Naive thymus-derived CD4-positive, alpha-beta T cell (primary cell): ENCODE measurements around the gene NBEA. TPM values are rescaled to one million over a fixed set of nuclear protein-coding genes. Genes with fewer than 3 reads are reported as not detected.

Source experiments
- ATAC-seq: fragments of 150-1000 bp; cut with Tn5 transposase; 2 replicates; pipeline ENCODE4 v1.10.0; 2021; ENCODE audit warnings: mild to moderate bottlenecking, moderate library complexity
- CTCF ChIA-PET: fragments of 350-600 bp; sonication (Branson Sonifier 250); formaldehyde crosslinking; loops from one replicate; lab custom pipeline; 2021; ENCODE audit warnings: antibody characterized with exemption; lab: Charles Lee
- POLR2A ChIA-PET: fragments of 350-600 bp; sonication (Branson Sonifier 250); formaldehyde crosslinking; loops from one replicate; lab custom pipeline; 2021; ENCODE audit warnings: antibody characterized with exemption, inconsistent platforms; lab: Charles Lee
- DNase-seq, 9 donors: peaks; one replicate each; pipeline versions ENCODE4 v3.0.0 to v3.0.0-alpha.2; 2020 to 2022; ENCODE audit warnings: mixed read lengths in 1 of 9
- H3K27ac ChIP-seq: one replicate; pipeline ENCODE4 v1.7.0; 2013; ENCODE audit warnings: mild to moderate bottlenecking, low read depth, low read length, moderate library complexity
- H3K27me3 ChIP-seq, 2 donors: one replicate each; pipeline ENCODE4 v1.7.0; 2013; ENCODE audit warnings: low read length in 2 of 2, mild to moderate bottlenecking in 2 of 2, moderate library complexity in 2 of 2; ENCODE audit not compliant: control insufficient read depth in 2 of 2, insufficient read depth in 2 of 2
- H3K36me3 ChIP-seq, 3 experiments: 1 replicate in 2 of 3; 2 replicates in 1 of 3; pipeline ENCODE4 v1.7.0; 2013; ENCODE audit warnings: low read length in 3 of 3, mild to moderate bottlenecking in 3 of 3, moderate library complexity in 1 of 3; ENCODE audit not compliant: insufficient read depth in 3 of 3, control insufficient read depth in 2 of 3
- H3K4me1 ChIP-seq, 2 donors: one replicate each; pipeline ENCODE4 v1.7.0; 2013; ENCODE audit warnings: low read length in 2 of 2, mild to moderate bottlenecking in 2 of 2, moderate library complexity in 1 of 2; ENCODE audit not compliant: control insufficient read depth in 2 of 2, insufficient read depth in 2 of 2
- H3K4me3 ChIP-seq: 2 replicates; pipeline ENCODE4 v1.7.0; 2013; ENCODE audit warnings: mild to moderate bottlenecking, low read length
- H3K9me3 ChIP-seq, 3 experiments: 1 replicate in 2 of 3; 2 replicates in 1 of 3; pipeline ENCODE4 v1.7.0; 2013; ENCODE audit warnings: low read length in 3 of 3; ENCODE audit not compliant: control insufficient read depth in 2 of 3
- H3K27ac Mint-ChIP-seq, 9 donors: one replicate each; pipeline ENCODE4 v1.8.0; 2020 to 2022; ENCODE audit warnings: mixed read lengths in 9 of 9, mild to moderate bottlenecking in 8 of 9, moderate library complexity in 5 of 9, inconsistent platforms in 2 of 9
- H3K27me3 Mint-ChIP-seq, 5 donors: one replicate each; pipeline ENCODE4 v1.8.0; 2021 to 2022; ENCODE audit warnings: mixed read lengths in 5 of 5, mild to moderate bottlenecking in 1 of 5
- H3K36me3 Mint-ChIP-seq, 5 donors: one replicate each; pipeline ENCODE4 v1.8.0; 2020 to 2022; ENCODE audit warnings: mixed read lengths in 5 of 5, mild to moderate bottlenecking in 3 of 5, inconsistent platforms in 1 of 5
- H3K4me1 Mint-ChIP-seq, 7 donors: one replicate each; pipeline ENCODE4 v1.8.0; 2020 to 2022; ENCODE audit warnings: mixed read lengths in 7 of 7, mild to moderate bottlenecking in 3 of 7, inconsistent platforms in 1 of 7
- H3K4me3 Mint-ChIP-seq, 10 donors: one replicate each; pipeline ENCODE4 v1.8.0; 2020 to 2022; ENCODE audit warnings: mild to moderate bottlenecking in 10 of 10, mixed read lengths in 10 of 10, moderate library complexity in 6 of 10, inconsistent platforms in 2 of 10
- H3K9me3 Mint-ChIP-seq, 11 donors: one replicate each; pipeline ENCODE4 v1.8.0; 2020 to 2022; ENCODE audit warnings: mixed read lengths in 11 of 11, mild to moderate bottlenecking in 4 of 11, inconsistent platforms in 1 of 11, moderate library complexity in 1 of 11
- intact Hi-C, 2 donors: fragments of 100-400 bp; cut with micrococcal nuclease; formaldehyde crosslinking; loops; one replicate each; pipeline ENCODE4 v1.15.1; 2023
- polyA plus RNA-seq, 2 donors: library from polyadenylated mRNA; unstranded; fragments of 300-500 nt; fragmentation: Illumina TruSeq; gene quantifications; one replicate each; pipeline ENCODE4 v1.2.3, GENCODE V29; 2021
- total RNA-seq, 6 experiments: library from RNA in 5 of 6; stranded (reverse) in 5 of 6; gene quantifications; 1 replicate in 5 of 6; 2 replicates in 1 of 6; pipeline ENCODE4 v1.2.3 and lab custom pipeline; 2021 to 2026

The NBEA gene
- total and polyA plus RNA-seq, 7 experiments from 2014 or later: 0.15 to 6.3 (median 3.2) TPM

GRCh38 chr13:35163674-35164073 is 221.6 kb downstream of the NBEA start:
- intact Hi-C loops: loop anchor here (1.0 to 10.0 kb wide), 7 partner anchors 221 to 1935 kb away; partner anchors contain the start of gene NBEA (in 1 of the 2)
- no peaks in the 10 kb centered on the region for H3K36me3 ChIP-seq
- no peaks in the 10 kb centered on the region for H3K27me3 Mint-ChIP-seq
- no peaks in the 10 kb centered on the region for H3K4me1 ChIP-seq
- ATAC-seq: no peak
- no peak overlapping the region for H3K27ac ChIP-seq
- H3K27me3 ChIP-seq: no peaks in the 10 kb centered on the region
- no peak overlapping the region for H3K4me3 ChIP-seq
- CTCF ChIA-PET: no interaction called here
- H3K4me1 Mint-ChIP-seq: peaks cover 5 to 19% (median 9%) of the 10 kb centered on the region in 7 donors
- no peak overlapping the region for H3K4me3 Mint-ChIP-seq
- no peak for DNase-seq
- POLR2A ChIA-PET: no interaction called here
- H3K27ac Mint-ChIP-seq: no peak overlapping the region
- H3K36me3 Mint-ChIP-seq: peaks cover 0 to 4% (median 0%) of the 10 kb centered on the region in 5 donors
- H3K9me3 Mint-ChIP-seq: no peaks in the 10 kb centered on the region
- H3K9me3 ChIP-seq: no peaks in the 10 kb centered on the region

GRCh38 chr13:35164324-35164932 is 222.4 kb downstream of the NBEA start:
- ATAC-seq (peak; percentile 64), DNase-seq (peak in 6 of 9 donors; percentile 13 to 50 (median 35))
- CTCF ChIA-PET: no interaction called here

DNA sequence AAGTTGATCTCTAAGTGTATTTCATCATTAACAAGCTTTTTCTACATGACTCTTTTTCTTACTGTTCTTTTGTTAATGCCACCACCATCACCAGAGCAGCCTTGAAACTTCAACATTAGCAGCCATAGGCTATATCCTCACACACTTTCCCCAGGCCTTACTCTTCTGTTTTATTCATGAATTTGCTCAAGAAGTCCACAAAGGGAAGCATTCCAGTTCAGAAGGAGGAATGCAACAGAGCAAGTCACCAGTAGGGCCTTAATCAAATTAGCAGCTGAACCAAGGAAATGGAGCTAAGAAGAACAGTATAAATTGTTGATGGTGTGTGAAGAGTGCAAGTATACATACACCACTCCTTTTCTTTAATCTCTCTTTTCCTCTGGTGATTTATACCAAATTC is 223.1 kb downstream of the NBEA start:
- Histone ChIP-seq H3K4me1 (no peaks in the 10 kb centered on the region), H3K27me3 (no peaks in the 10 kb centered on the region), H3K36me3 (no peaks in the 10 kb centered on the region), H3K9me3 (no peaks in the 10 kb centered on the region), H3K4me3 (no peak overlapping the region), H3K27ac (no peak overlapping the region)
- ATAC-seq: no peak
- Mint-ChIP-seq H3K9me3 (no peaks in the 10 kb centered on the region), H3K4me1 (peaks cover 5 to 13% (median 9%) of the 10 kb centered on the region in 7 donors), H3K4me3 (no peak overlapping the region), H3K27ac (no peak overlapping the region), H3K27me3 (no peaks in the 10 kb centered on the region), H3K36me3 (no peaks in the 10 kb centered on the region)
- ChIA-PET POLR2A (no interaction called here), CTCF (no interaction called here)
- intact Hi-C loops: loop anchor here (2.0 to 10.0 kb wide), 3 partner anchors 1364 to 1620 kb away; no protein-coding TSS in a partner anchor
- DNase-seq: no peak

More at GRCh38 chr13:35164324-35164932, 222.4 kb downstream of the NBEA start:
- H3K4me3 ChIP-seq: no peak overlapping the region
- intact Hi-C loops: loop anchor here (1.0 to 10.0 kb wide), 7 partner anchors 222 to 1936 kb away; partner anchors contain the start of gene NBEA (in 1 of the 2)
- H3K4me3 Mint-ChIP-seq: no peak overlapping the region
- peaks cover 0 to 3% (median 0%) of the 10 kb centered on the region in 5 donors for H3K36me3 Mint-ChIP-seq
- H3K4me1 Mint-ChIP-seq: peaks cover 5 to 13% (median 9%) of the 10 kb centered on the region in 7 donors
- H3K36me3 ChIP-seq: no peaks in the 10 kb centered on the region
- no peaks in the 10 kb centered on the region for H3K27me3 Mint-ChIP-seq
- no peaks in the 10 kb centered on the region for H3K27me3 ChIP-seq
- H3K4me1 ChIP-seq: no peaks in the 10 kb centered on the region
- no peaks in the 10 kb centered on the region for H3K9me3 Mint-ChIP-seq
- H3K9me3 ChIP-seq: no peaks in the 10 kb centered on the region
- POLR2A ChIA-PET: no interaction called here
- no peak overlapping the region for H3K27ac ChIP-seq
- H3K27ac Mint-ChIP-seq: no peak overlapping the region

DNA sequence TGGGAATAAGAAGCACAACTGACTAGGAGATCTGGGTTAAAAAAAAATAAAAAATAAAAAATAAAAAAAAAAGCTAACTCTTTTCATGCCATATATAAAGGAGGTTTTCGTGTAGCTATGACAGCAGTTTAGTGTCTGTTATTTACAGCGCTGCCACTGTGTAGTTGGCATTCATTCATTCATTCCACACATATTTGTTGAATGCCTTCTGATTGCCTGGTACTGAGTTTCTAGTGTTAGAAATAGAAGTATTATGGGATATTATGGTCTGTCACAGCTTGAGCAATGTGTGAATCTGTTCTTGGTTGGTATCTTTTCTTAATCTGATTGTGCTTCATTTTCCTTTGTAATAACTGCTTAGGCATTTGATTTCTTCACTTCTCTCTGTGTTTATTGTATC is 237.4 kb downstream of the NBEA start:
- H3K27me3 Mint-ChIP-seq: no peaks in the 10 kb centered on the region
- intact Hi-C loops: no loop called here
- H3K9me3 Mint-ChIP-seq: no peaks in the 10 kb centered on the region
- Histone ChIP-seq H3K27me3 (no peaks in the 10 kb centered on the region), H3K27ac (no peak overlapping the region), H3K9me3 (no peaks in the 10 kb centered on the region), H3K36me3 (no peaks in the 10 kb centered on the region), H3K4me1 (no peaks in the 10 kb centered on the region), H3K4me3 (no peak overlapping the region)
- CTCF ChIA-PET: no interaction called here
- POLR2A ChIA-PET: no interaction called here
- H3K27ac Mint-ChIP-seq: no peak overlapping the region
- DNase-seq: no peak
- peaks cover 0 to 14% (median 5%) of the 10 kb centered on the region in 5 donors for H3K36me3 Mint-ChIP-seq
- no peak overlapping the region for H3K4me3 Mint-ChIP-seq
- no peak for ATAC-seq
- no peaks in the 10 kb centered on the region for H3K4me1 Mint-ChIP-seq

- DNase-seq: no peak
- Histone ChIP-seq H3K27me3 (no peaks in the 10 kb centered on the region), H3K4me1 (no peaks in the 10 kb centered on the region), H3K4me3 (no peak overlapping the region), H3K9me3 (no peaks in the 10 kb centered on the region), H3K27ac (no peak overlapping the region), H3K36me3 (no peaks in the 10 kb centered on the region)
- ChIA-PET POLR2A (no interaction called here), CTCF (no interaction called here)
- no peaks in the 10 kb centered on the region for H3K9me3 Mint-ChIP-seq
- ATAC-seq: no peak
- intact Hi-C loops: no loop called here
- H3K27ac Mint-ChIP-seq: no peak overlapping the region
- no peak overlapping the region for H3K4me3 Mint-ChIP-seq
- H3K4me1 Mint-ChIP-seq: no peaks in the 10 kb centered on the region
- H3K36me3 Mint-ChIP-seq: peaks cover 0 to 18% (median 9%) of the 10 kb centered on the region in 5 donors
- no peaks in the 10 kb centered on the region for H3K27me3 Mint-ChIP-seq
Measured at GRCh38 chr13:35179920-35180663, 238.0 kb downstream of the NBEA start.

DNA sequence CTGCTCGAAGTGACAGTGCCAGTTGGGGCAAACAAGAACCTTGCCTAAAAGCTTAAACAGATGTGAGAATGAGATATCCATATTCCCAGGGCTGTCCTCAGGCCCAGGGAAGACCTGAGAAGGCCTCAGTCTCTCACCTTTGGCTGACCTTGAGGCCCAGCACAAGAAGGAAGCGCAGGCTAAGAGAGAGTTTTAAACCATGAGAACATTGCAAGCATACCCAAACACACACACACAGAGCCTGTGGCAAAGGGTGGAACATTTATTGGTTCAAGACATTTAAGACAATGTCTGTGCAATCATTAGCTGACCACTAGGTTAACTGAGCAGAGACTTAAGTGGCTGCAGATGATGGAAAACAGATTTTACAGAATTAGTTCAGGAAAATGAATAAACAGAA is 248.2 kb downstream of the NBEA start:
- CTCF ChIA-PET: no interaction called here
- POLR2A ChIA-PET: no interaction called here
- intact Hi-C loops: no loop called here

More for the DNA sequence above, 248.2 kb downstream of the NBEA start:
- Histone ChIP-seq H3K9me3 (no peaks in the 10 kb centered on the region), H3K4me1 (no peaks in the 10 kb centered on the region), H3K4me3 (no peak overlapping the region), H3K36me3 (no peaks in the 10 kb centered on the region), H3K27ac (no peak overlapping the region), H3K27me3 (no peaks in the 10 kb centered on the region)
- no peak for DNase-seq
- Mint-ChIP-seq H3K4me1 (no peaks in the 10 kb centered on the region), H3K27me3 (no peaks in the 10 kb centered on the region), H3K9me3 (peaks cover 0 to 11% (median 6%) of the 10 kb centered on the region in 11 donors), H3K36me3 (peaks cover 0 to 30% (median 13%) of the 10 kb centered on the region in 5 donors), H3K27ac (no peak overlapping the region), H3K4me3 (no peak overlapping the region)
- ATAC-seq: no peak
